Spleen (tissue), 11 donors: Measurements from ENCODE around the gene DUOXA1. TPM values are rescaled to one million over a fixed set of nuclear protein-coding genes. Genes with fewer than 3 reads are reported as not detected.

Source experiments
- DNase-seq: peaks from one replicate; pipeline ENCODE4 v3.0.0-alpha.2; 2020
- H3K27ac ChIP-seq, 8 donors: fragments of 200-600 bp; sonication (generic) in 7 of 8; 1 replicate in 4 of 8; 2 replicates in 4 of 8; pipeline versions ENCODE4 v1.5.0 to v1.8.0; 2016 to 2021; ENCODE audit warnings: inconsistent platforms in 4 of 8, mild to moderate bottlenecking in 4 of 8, moderate library complexity in 1 of 8
- H3K27me3 ChIP-seq, 7 donors: fragments of 200-600 bp; sonication (generic) in 6 of 7; replicated peaks in 1 of 7; 1 replicate in 4 of 7; 2 replicates in 3 of 7; pipeline versions ENCODE4 v1.5.0 to v1.8.0; 2016 to 2021; ENCODE audit warnings: inconsistent platforms in 3 of 7, mild to moderate bottlenecking in 1 of 7
- H3K36me3 ChIP-seq, 6 donors: fragments of 200-600 bp; sonication (generic) in 5 of 6; 1 replicate in 4 of 6; 2 replicates in 2 of 6; pipeline versions ENCODE4 v1.5.0 to v1.8.0; 2016 to 2021; ENCODE audit warnings: inconsistent platforms in 2 of 6
- H3K4me1 ChIP-seq, 6 donors: fragments of 200-600 bp; sonication (generic) in 5 of 6; 1 replicate in 3 of 6; 2 replicates in 3 of 6; pipeline versions ENCODE4 v1.5.0 to v1.8.0; 2016 to 2021; ENCODE audit warnings: inconsistent platforms in 3 of 6
- H3K4me3 ChIP-seq, 8 donors: fragments of 200-600 bp; sonication (generic) in 7 of 8; 1 replicate in 4 of 8; 2 replicates in 4 of 8; pipeline versions ENCODE4 v1.5.0 to v1.8.0; 2016 to 2021; ENCODE audit warnings: inconsistent platforms in 4 of 8, mild to moderate bottlenecking in 4 of 8, moderate library complexity in 2 of 8
- H3K9me3 ChIP-seq, 8 donors: fragments of 200-600 bp; sonication (generic) in 7 of 8; 1 replicate in 4 of 8; 2 replicates in 4 of 8; pipeline versions ENCODE4 v1.5.0 to v1.8.0; 2016 to 2021; ENCODE audit warnings: inconsistent platforms in 4 of 8
- CTCF ChIP-seq, 11 experiments: fragments of 200-600 bp in 7 of 11; fragments of 450-650 bp in 4 of 11; sonication (generic) in 4 of 11; IDR thresholded peaks in 8 of 11; conservative IDR thresholded peaks in 3 of 11; 1 replicate in 7 of 11; 2 replicates in 4 of 11; pipeline versions ENCODE4 v1.4.0 to v1.8.0; 2016 to 2021; ENCODE audit warnings: antibody characterized with exemption in 11 of 11, inconsistent platforms in 4 of 11, mild to moderate bottlenecking in 1 of 11
- POLR2A ChIP-seq, 3 donors: fragments of 450-650 bp; IDR thresholded peaks; one replicate each; pipeline ENCODE4 v1.5.1; 2017; ENCODE audit warnings: antibody characterized with exemption in 3 of 3, mild to moderate bottlenecking in 1 of 3
- POLR2AphosphoS5 ChIP-seq, 3 donors: sonication (generic); formaldehyde crosslinking; IDR thresholded peaks; one replicate each; pipeline ENCODE4 v1.5.1; 2017; ENCODE audit warnings: antibody characterized with exemption in 3 of 3
- WGBS, 5 donors: extraction: QIAGEN DNeasy Blood & Tissue Kit in 3 of 5; methylation state at CpG; one replicate each; pipeline versions ENCODE4 v1.1.5 to v1.1.7; 2013 to 2018; 5-methylcytosine and 5-hydroxymethylcytosine counted together
- intact Hi-C: fragments of 100-400 bp; cut with DNase I; formaldehyde crosslinking; loops from one replicate; pipeline ENCODE4 v1.15.0; 2023; ENCODE audit warnings: low total_unique reads
- polyA plus RNA-seq, 3 donors: library from polyadenylated mRNA; stranded (reverse); fragments of 200-250 nt; gene quantifications; one replicate each; pipeline ENCODE4 v1.2.1, GENCODE V29; 2013
- total RNA-seq, 7 donors: library from RNA; depleted of rRNA in 3 of 7; stranded (reverse); fragments of >200 nt in 3 of 7; fragmentation: NEBNext Ultra II Directional in 4 of 7; extraction: Animal tissue kit (Norgen Biotek cat#: 25700) in 4 of 7; gene quantifications; one replicate each; pipeline versions ENCODE4 v1.1.0 to v1.2.1, GENCODE V29; 2016 to 2021
- donor health status: healthy with polysubstance abuse.
- donor health status: DM: no; HTN: no; CAD: no; lungs with moderate emphysema.
- donor health status: DM: no; HTN: no; CAD: no.
- donor health status: Bipolar disorder and iron deficiency.
- donor health status: healthy.
- donor health status: DM: no; HTN: no; CAD: no.
- donor health status: DM: yes; HTN: yes; CAD: no.

The DUOXA1 gene
- total and polyA plus RNA-seq, 10 donors = 0.03 to 0.38 (median 0.10) TPM; not detected in 5

DNA sequence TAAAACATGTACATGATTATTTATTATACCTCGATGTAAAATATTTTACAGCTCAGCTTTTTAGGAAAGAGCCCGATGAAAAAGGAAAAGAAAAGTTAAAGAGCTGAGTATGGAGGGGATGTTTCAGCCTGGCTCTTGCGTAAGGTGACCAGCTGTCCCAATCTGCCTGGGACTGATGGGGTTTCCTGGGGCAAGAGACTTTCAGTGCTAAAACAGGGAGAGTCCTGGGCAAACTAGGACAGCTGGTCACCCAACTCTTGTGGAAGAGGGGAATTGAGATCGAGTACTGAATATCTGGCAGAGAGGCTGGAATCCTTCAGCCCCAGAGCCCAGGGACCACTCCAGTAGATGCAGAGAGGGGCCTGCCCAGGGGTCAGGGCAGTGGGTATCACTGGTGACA lies 36.7 kb downstream of the DUOXA1 start:
- H3K4me1 ChIP-seq = no peaks in the 10 kb centered on the region
- WGBS, 5 donors = 73 to 87% (median 80%) methylated on average over 4 of the region's 4 CpGs
- TF ChIP-seq POLR2AphosphoS5 (IDR thresholded peaks at IDR 0.05) (no peak), POLR2A (IDR thresholded peaks at IDR 0.05) (no peak), CTCF (IDR thresholded peaks at IDR 0.05 in 8 of 11, conservative IDR thresholded peaks at IDR 0.05 in 3 of 11) (no peak)
- H3K27me3 ChIP-seq = peaks cover 0 to 15% (median 0%) of the 10 kb centered on the region in 7 donors
- no peak overlapping the region for H3K4me3 ChIP-seq
- H3K27ac ChIP-seq = no peak overlapping the region
- intact Hi-C loops = no loop called here
- no peaks in the 10 kb centered on the region for H3K9me3 ChIP-seq
- DNase-seq = no peak
- no peaks in the 10 kb centered on the region for H3K36me3 ChIP-seq

DNA sequence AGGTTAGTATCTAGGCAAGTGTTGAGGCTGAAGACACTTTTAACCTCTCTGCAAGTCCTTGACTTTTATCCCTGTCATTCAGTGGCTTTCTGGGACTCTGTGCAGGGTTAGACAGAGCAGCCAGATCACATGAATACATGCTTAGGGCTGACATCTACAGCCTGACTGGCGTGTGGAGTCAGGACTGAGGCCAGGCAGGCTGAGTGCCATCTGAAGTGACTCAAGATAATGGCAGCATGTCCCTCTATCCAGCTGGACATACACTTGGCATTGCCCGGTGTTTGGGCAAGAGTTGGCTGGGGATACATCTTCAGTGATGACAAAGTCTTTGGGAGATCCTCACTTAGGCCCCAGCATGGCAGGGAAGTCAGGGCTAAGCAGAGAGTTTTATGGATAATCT lies 38.1 kb downstream of the DUOXA1 start:
- Histone ChIP-seq H3K27ac (no peak overlapping the region), H3K36me3 (no peaks in the 10 kb centered on the region), H3K27me3 (peaks cover 0 to 24% (median 0%) of the 10 kb centered on the region in 7 donors), H3K9me3 (no peaks in the 10 kb centered on the region), H3K4me3 (no peak overlapping the region), H3K4me1 (no peaks in the 10 kb centered on the region)
- WGBS, 5 donors = 83 to 91% (median 84%) methylated on average over 2 of the region's 2 CpGs
- TF ChIP-seq CTCF (IDR thresholded peaks at IDR 0.05 in 8 of 11, conservative IDR thresholded peaks at IDR 0.05 in 3 of 11) (no peak), POLR2AphosphoS5 (IDR thresholded peaks at IDR 0.05) (no peak), POLR2A (IDR thresholded peaks at IDR 0.05) (no peak)
- no peak for DNase-seq
- intact Hi-C loops = no loop called here

DNA sequence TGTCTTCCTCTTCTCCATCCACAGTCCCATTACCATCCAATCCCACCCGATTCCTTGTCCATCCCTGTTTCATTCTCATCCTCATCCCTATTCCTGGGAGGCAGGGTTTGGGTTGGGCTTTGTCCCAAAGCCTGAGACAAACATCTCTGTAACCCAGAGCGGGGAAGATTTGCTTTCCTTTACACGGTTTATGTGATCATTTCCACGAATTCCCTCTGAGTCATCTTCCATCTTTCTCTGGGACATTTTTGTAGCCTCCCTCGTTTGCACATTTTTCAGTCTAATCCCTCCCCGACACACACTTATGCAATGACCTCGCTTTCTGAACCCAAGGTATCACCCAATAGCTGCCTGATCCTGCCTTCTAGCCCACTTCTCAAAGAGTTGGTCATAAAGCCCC lies 38.5 kb downstream of the DUOXA1 start:
- H3K36me3 ChIP-seq = no peaks in the 10 kb centered on the region
- peaks cover 0 to 28% (median 0%) of the 10 kb centered on the region in 7 donors for H3K27me3 ChIP-seq
- intact Hi-C loops = no loop called here
- 58 to 69% (median 65%) methylated on average over 7 of the region's 7 CpGs for WGBS, 5 donors
- H3K27ac ChIP-seq = no peak overlapping the region
- TF ChIP-seq POLR2A (IDR thresholded peaks at IDR 0.05) (no peak), POLR2AphosphoS5 (IDR thresholded peaks at IDR 0.05) (no peak), CTCF (IDR thresholded peaks at IDR 0.05 in 8 of 11, conservative IDR thresholded peaks at IDR 0.05 in 3 of 11) (no peak)
- DNase-seq = no peak
- no peaks in the 10 kb centered on the region for H3K9me3 ChIP-seq
- no peak overlapping the region for H3K4me3 ChIP-seq
- H3K4me1 ChIP-seq = no peaks in the 10 kb centered on the region

DNA sequence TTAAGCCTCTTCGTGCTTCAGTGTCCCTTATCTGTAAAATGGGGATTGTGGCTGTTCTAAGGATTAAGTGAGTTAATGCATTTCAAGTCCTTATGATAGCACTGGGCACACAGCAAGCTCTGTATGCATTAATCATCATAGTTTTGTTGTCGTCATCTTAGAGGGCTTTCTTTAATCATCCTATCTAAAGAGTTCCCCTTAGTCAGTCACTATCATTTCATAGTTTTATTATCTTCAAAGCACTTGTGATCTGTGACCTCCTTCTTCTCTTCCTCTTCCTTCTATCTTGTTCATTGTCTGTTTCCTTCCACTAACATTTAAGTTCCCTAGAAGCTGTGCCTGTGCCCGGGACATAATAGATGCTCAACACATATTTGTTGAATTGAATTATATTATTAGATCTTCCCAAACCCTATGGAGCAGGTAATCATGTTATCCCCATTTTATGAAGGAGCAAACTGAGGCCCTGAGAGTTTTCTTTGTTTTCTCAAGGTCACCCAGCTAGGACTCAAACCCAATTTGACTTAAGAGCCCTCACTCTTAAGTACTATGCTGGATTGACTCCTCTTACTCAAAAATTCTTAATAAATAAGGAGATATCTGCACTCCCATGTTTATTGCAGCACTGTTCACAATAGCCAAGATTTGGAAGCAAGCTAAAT lies 39.8 kb downstream of the DUOXA1 start:
- no peaks in the 10 kb centered on the region for H3K36me3 ChIP-seq
- TF ChIP-seq POLR2A (IDR thresholded peaks at IDR 0.05) (no peak), CTCF (IDR thresholded peaks at IDR 0.05 in 8 of 11, conservative IDR thresholded peaks at IDR 0.05 in 3 of 11) (no peak), POLR2AphosphoS5 (IDR thresholded peaks at IDR 0.05) (no peak)
- H3K4me3 ChIP-seq = no peak overlapping the region
- H3K27ac ChIP-seq = no peak overlapping the region
- no peaks in the 10 kb centered on the region for H3K4me1 ChIP-seq
- no peaks in the 10 kb centered on the region for H3K9me3 ChIP-seq
- 40 to 64% (median 55%) methylated on average over 3 of the region's 3 CpGs for WGBS, 5 donors
- H3K27me3 ChIP-seq = peaks cover 0 to 33% (median 0%) of the 10 kb centered on the region in 7 donors
- intact Hi-C loops = no loop called here
- DNase-seq = no peak
